Endothelial cell of umbilical vein (primary cell): Measurements from ENCODE around the gene C6orf141. TPM values are rescaled to one million over a fixed set of nuclear protein-coding genes. Genes with fewer than 3 reads are reported as not detected.

ENCODE experiments used
- BruUV-seq: library from RNA; stranded (reverse); fragments of 400-500 nt; replicated peaks from 2 replicates; lab custom pipeline; 2021; lab: Mats Ljungman, UMichigan
- CTCF ChIA-PET: fragments of 300-600, 350-600 bp; sonication (Branson Sonifier 250); formaldehyde crosslinking; loops from one replicate; lab custom pipeline; 2021; ENCODE audit warnings: antibody characterized with exemption, inconsistent platforms; lab: Charles Lee
- POLR2A ChIA-PET: fragments of 300-600, 350-600 bp; sonication (Branson Sonifier 250); formaldehyde crosslinking; loops from one replicate; lab custom pipeline; 2021; ENCODE audit warnings: antibody characterized with exemption, inconsistent platforms; lab: Charles Lee
- DNase-seq: peaks from one replicate; pipeline ENCODE4 v3.0.0-alpha.2; 2011; ENCODE audit warnings: low read depth, low spot score
- FAIRE-seq: peaks from 2 replicates; lab custom pipeline; 2011; peaks lifted over from hg19 to GRCh38; lab: Jason Lieb, UNC
- H2AFZ ChIP-seq: 2 replicates; pipeline ENCODE4 v1.6.0; 2012; ENCODE audit warnings: low read depth, low read length, control low read depth, inconsistent platforms
- H3K27ac ChIP-seq: 2 replicates; pipeline ENCODE4 v1.5.1; 2011; ENCODE audit warnings: low read depth, mild to moderate bottlenecking, control low read depth, low read length, moderate library complexity; ENCODE audit not compliant: insufficient read depth
- H3K27me3 ChIP-seq, 2 experiments: 2 replicates each; pipeline versions ENCODE4 v1.6.0 to v1.6.1; 2011; ENCODE audit warnings: low read length in 2 of 2, mixed read lengths in 1 of 2; ENCODE audit not compliant: control insufficient read depth in 2 of 2, insufficient read depth in 2 of 2
- H3K36me3 ChIP-seq, 2 experiments: 2 replicates in 1 of 2; 3 replicates in 1 of 2; pipeline ENCODE4 v1.5.1; 2011; ENCODE audit warnings: low read length in 2 of 2, mild to moderate bottlenecking in 1 of 2, moderate library complexity in 1 of 2; ENCODE audit not compliant: control insufficient read depth in 2 of 2, insufficient read depth in 2 of 2; ENCODE audit errors: extremely low read depth in 1 of 2
- H3K4me1 ChIP-seq: 3 replicates; pipeline ENCODE4 v1.5.1; 2011; ENCODE audit warnings: mild to moderate bottlenecking, low read length; ENCODE audit not compliant: control insufficient read depth, insufficient read depth; ENCODE audit errors: extremely low read depth
- H3K4me2 ChIP-seq: 2 replicates; pipeline ENCODE4 v1.6.1; 2011; ENCODE audit warnings: low read length, control low read depth, mixed read lengths; ENCODE audit not compliant: insufficient read depth
- H3K4me3 ChIP-seq, 3 experiments: fragments of 200-600 bp in 1 of 3; sonication (generic), shearing (Covaris generic) in 1 of 3; replicated peaks in 1 of 3; 2 replicates each; pipeline ENCODE4 v1.5.1; 2011 to 2016; ENCODE audit warnings: control low read depth in 3 of 3, low read length in 3 of 3, mild to moderate bottlenecking in 2 of 3, inconsistent platforms in 1 of 3, low read depth in 1 of 3, moderate library complexity in 1 of 3; ENCODE audit not compliant: insufficient read depth in 1 of 3
- H3K79me2 ChIP-seq: 2 replicates; pipeline ENCODE4 v1.6.0; 2012; ENCODE audit warnings: low read length, inconsistent platforms; ENCODE audit not compliant: control insufficient read depth, insufficient read depth
- H3K9ac ChIP-seq: replicated peaks from 2 replicates; pipeline ENCODE3; 2011; ENCODE audit warnings: low read length, control low read depth; ENCODE audit not compliant: insufficient read depth; ENCODE audit errors: extremely low read depth
- H3K9me1 ChIP-seq: replicated peaks from 3 replicates; pipeline ENCODE4 v1.6.0; 2011; ENCODE audit warnings: mild to moderate bottlenecking, low read length; ENCODE audit not compliant: control insufficient read depth, insufficient read depth; ENCODE audit errors: extremely low read depth
- H3K9me3 ChIP-seq: replicated peaks from 2 replicates; pipeline ENCODE4 v1.5.1; 2012; ENCODE audit warnings: low read length, inconsistent platforms; ENCODE audit not compliant: control insufficient read depth, insufficient read depth
- H4K20me1 ChIP-seq: replicated peaks from 2 replicates; pipeline ENCODE3; 2011; ENCODE audit warnings: mild to moderate bottlenecking, low read length; ENCODE audit not compliant: control insufficient read depth, insufficient read depth; ENCODE audit errors: extremely low read depth
- CTCF ChIP-seq, 2 donors: IDR thresholded peaks; 1 replicate in 1 of 2; 2 replicates in 1 of 2; pipeline ENCODE4 v1.5.1; 2011; ENCODE audit warnings: low read length in 2 of 2, mild to moderate bottlenecking in 2 of 2, moderate library complexity in 2 of 2, control low read depth in 1 of 2, inconsistent platforms in 1 of 2, low read depth in 1 of 2; ENCODE audit not compliant: insufficient read depth in 1 of 2; ENCODE audit errors: extremely low read depth in 1 of 2
- EZH2 ChIP-seq: IDR thresholded peaks from 2 replicates; pipeline ENCODE4 v1.6.1; 2012; ENCODE audit warnings: borderline replicate concordance, low read depth, mild to moderate bottlenecking, moderate library complexity, low read length, inconsistent platforms; ENCODE audit not compliant: severe bottlenecking
- FOS ChIP-seq: IDR thresholded peaks from 2 replicates; pipeline ENCODE4 v1.6.1; 2011; ENCODE audit warnings: mild to moderate bottlenecking, low read length, moderate library complexity, borderline replicate concordance; ENCODE audit not compliant: insufficient read depth
- GATA2 ChIP-seq: IDR thresholded peaks from 2 replicates; pipeline ENCODE4 v1.7.0; 2011; ENCODE audit warnings: low read depth, mild to moderate bottlenecking, moderate library complexity, mixed read lengths, low read length; ENCODE audit not compliant: insufficient read length, insufficient read depth
- JUN ChIP-seq: IDR thresholded peaks from 2 replicates; pipeline ENCODE4 v1.6.1; 2011; ENCODE audit warnings: borderline replicate concordance, low read depth; ENCODE audit not compliant: insufficient read length, insufficient read depth
- MYC ChIP-seq: IDR thresholded peaks from one replicate; pipeline ENCODE4 v1.6.1; 2011; ENCODE audit warnings: mild to moderate bottlenecking, low read depth, low read length
- POLR2A ChIP-seq: IDR thresholded peaks from 2 replicates; pipeline ENCODE4 v1.6.1; 2012; ENCODE audit warnings: low read depth, mild to moderate bottlenecking, control low read depth, low read length
- POLR2AphosphoS5 ChIP-seq: IDR thresholded peaks from 2 replicates; pipeline ENCODE4 v1.6.1; 2012; ENCODE audit warnings: low read depth, mild to moderate bottlenecking, control low read depth, low read length, moderate library complexity; ENCODE audit not compliant: insufficient read depth
- dilution Hi-C: fragments of 300-500 bp; cut with MboI; formaldehyde crosslinking; loops from one replicate; pipeline ENCODE4 v1.15.0; 2019; ENCODE audit warnings: low sequenced_read_pairs; ENCODE audit not compliant: extremely low pct_ligation_motif_present
- intact Hi-C: fragments of 100-400 bp; cut with micrococcal nuclease; formaldehyde crosslinking; loops from one replicate; pipeline ENCODE4 v1.10.0; 2022
- polyA plus RNA-seq, 4 experiments: library from polyadenylated mRNA; depleted of rRNA in 3 of 4; stranded (reverse) in 3 of 4; unstranded in 1 of 4; fragments of >200 nt; gene quantifications; 2 replicates each; pipeline versions ENCODE4 v1.2.1 to v1.2.3, GENCODE V29; 2011 to 2012; ENCODE audit warnings: missing spikeins in 1 of 4
- total RNA-seq: library from RNA; stranded (reverse); gene quantifications from 2 replicates; pipeline ENCODE4 v1.2.3, GENCODE V29; 2021
- TF ChIP-seq, protein P1 (sequence below): IDR thresholded peaks from 2 replicates; pipeline ENCODE4 v1.6.1; 2011; ENCODE audit not compliant: insufficient read depth, insufficient read length

C6orf141 gene
- total and polyA plus RNA-seq, 2 donors (not counting 3 experiments of a cell fraction or from before 2014, with no cell fraction given): 5.7 to 15.5 TPM

DNA sequence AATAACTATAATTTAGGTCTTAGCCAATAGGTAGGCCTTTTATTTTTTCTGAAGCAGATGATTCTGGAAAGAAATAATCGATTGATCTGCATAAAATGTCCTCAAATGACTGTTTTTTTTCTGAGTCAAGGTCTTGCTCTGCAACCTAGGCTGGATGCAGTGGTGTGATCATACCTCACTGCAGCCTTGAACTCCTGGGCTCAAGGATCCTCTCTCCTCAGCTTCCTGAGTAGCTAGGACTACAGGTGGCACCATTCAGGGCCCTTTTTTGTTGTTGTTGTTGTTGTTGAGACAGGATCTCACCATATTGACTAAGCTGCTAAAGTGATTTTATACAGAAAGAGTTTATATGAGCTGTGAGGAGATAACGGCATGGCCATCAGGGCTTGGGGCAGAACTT lies 32.5 kb upstream of the C6orf141 start:
- intact Hi-C loops: no loop called here
- ChIA-PET CTCF (interaction anchor here (1.4 to 3.6 kb wide), 3 partner anchors 14 to 331 kb away, joined by 3 to 22 read pairs (median 5); no protein-coding TSS in a partner anchor), POLR2A (no interaction called here)
- no peak overlapping the region for H3K4me2 ChIP-seq
- no peak overlapping the region for H3K4me3 ChIP-seq
- no peaks in the 10 kb centered on the region for H3K4me1 ChIP-seq
- FAIRE-seq (no peak), DNase-seq (no peak)
- H3K27me3 ChIP-seq: peaks cover 2 to 8% of the 10 kb centered on the region in 2 experiments
- BruUV-seq: no TSS peak
- H3K9me1 ChIP-seq: no peaks in the 10 kb centered on the region
- no peak overlapping the region for H3K9ac ChIP-seq
- H3K79me2 ChIP-seq: no peaks in the 10 kb centered on the region
- H3K9me3 ChIP-seq: no peaks in the 10 kb centered on the region
- no peak for TF ChIP-seq JUN
- TF ChIP-seq POLR2AphosphoS5: no peak
- no peak for TF ChIP-seq MYC
- no peak for TF ChIP-seq POLR2A
- no peak for TF ChIP-seq FOS
- TF ChIP-seq, protein P1, sequence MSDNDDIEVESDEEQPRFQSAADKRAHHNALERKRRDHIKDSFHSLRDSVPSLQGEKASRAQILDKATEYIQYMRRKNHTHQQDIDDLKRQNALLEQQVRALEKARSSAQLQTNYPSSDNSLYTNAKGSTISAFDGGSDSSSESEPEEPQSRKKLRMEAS: no peak
- TF ChIP-seq GATA2: no peak
- TF ChIP-seq CTCF (IDR thresholded peaks at IDR 0.05; ENCODE audit: extremely low read depth in 1 of 2, insufficient read depth in 1 of 2, low read depth in 1 of 2, low read length in 2 of 2): no peak
- TF ChIP-seq EZH2: no peak
- H3K27ac ChIP-seq: no peak overlapping the region
- dilution Hi-C loops: no loop called here
- H2AFZ ChIP-seq: no peak overlapping the region
- H4K20me1 ChIP-seq: no peaks in the 10 kb centered on the region
- H3K36me3 ChIP-seq: no peaks in the 10 kb centered on the region
